ENCODE results near the gene DEPP1.

DNA sequence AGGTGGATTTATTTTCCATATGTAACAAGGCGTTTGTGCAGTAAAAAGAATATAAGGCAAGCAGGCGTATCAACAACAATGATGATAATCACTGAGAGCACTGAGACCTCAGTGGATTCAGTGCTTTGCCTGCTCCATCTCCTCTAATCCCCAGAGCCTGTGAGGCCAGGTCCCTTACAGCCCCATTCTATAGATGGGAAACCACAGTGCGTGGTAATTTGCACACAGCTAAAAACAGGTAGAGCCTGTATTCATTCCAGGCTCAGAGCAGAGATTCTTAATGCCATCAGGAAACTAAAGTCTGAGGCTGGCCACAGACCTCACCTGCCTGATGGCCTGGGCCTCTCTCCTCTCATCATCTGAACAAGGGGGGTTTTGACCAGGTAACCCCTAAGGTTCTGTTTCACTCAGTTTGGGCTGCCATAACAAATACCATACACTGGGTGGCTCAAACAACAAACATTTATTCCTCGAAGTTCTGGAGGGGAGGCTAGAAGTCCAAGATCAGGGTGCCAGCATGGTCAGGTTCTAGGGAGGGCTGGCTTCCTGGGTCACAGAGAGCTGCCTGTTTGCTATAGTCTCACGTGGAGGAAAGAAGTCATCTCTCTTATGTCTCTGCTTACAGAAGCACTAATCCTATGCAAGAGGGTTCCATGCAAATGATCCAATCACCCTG lies 29.3 kb downstream of the DEPP1 start:
- TF ChIP-seq, protein P1, sequence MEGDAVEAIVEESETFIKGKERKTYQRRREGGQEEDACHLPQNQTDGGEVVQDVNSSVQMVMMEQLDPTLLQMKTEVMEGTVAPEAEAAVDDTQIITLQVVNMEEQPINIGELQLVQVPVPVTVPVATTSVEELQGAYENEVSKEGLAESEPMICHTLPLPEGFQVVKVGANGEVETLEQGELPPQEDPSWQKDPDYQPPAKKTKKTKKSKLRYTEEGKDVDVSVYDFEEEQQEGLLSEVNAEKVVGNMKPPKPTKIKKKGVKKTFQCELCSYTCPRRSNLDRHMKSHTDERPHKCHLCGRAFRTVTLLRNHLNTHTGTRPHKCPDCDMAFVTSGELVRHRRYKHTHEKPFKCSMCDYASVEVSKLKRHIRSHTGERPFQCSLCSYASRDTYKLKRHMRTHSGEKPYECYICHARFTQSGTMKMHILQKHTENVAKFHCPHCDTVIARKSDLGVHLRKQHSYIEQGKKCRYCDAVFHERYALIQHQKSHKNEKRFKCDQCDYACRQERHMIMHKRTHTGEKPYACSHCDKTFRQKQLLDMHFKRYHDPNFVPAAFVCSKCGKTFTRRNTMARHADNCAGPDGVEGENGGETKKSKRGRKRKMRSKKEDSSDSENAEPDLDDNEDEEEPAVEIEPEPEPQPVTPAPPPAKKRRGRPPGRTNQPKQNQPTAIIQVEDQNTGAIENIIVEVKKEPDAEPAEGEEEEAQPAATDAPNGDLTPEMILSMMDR (IDR thresholded peaks at IDR 0.05) = peak in 2 of 7 experiments; percentile 10 to 18
- TF ChIP-seq POLR2A (IDR thresholded peaks at IDR 0.05) = no peak
